K562 (cell line): ENCODE data around the gene NIFK. TPM values are rescaled to one million over a fixed set of nuclear protein-coding genes. Genes with fewer than 3 reads are reported as not detected.
A peak's percentile ranks its signal among the peaks of the same experiment; 100 is the strongest.

Source experiments
- BRCA1 ChIP-seq, 2 experiments: fragments of 450-650 bp in 1 of 2; sonication (generic) in 1 of 2; formaldehyde crosslinking in 1 of 2; IDR thresholded peaks; 2 replicates each; pipeline versions ENCODE4 v1.5.0 to v1.6.1; 2017 to 2020; ENCODE audit warnings: mild to moderate bottlenecking in 1 of 2, missing genetic modification reagents in 1 of 2
- BRD9 ChIP-seq: fragments of 450-650 bp; IDR thresholded peaks from 2 replicates; pipeline ENCODE4 v1.6.1; 2018; ENCODE audit warnings: low read depth; ENCODE audit not compliant: partially characterized antibody
- CBX2 ChIP-seq: fragments of 200-600 bp; sonication (generic); IDR thresholded peaks from one replicate; pipeline ENCODE4 v1.6.1; 2012; ENCODE audit warnings: mild to moderate bottlenecking, low read length, inconsistent platforms; ENCODE audit not compliant: insufficient read depth, poor library complexity, severe bottlenecking
- FOXJ3 ChIP-seq: sonication (generic); formaldehyde crosslinking; IDR thresholded peaks from 2 replicates; pipeline ENCODE4 v1.4.0; 2020; ENCODE audit warnings: mild to moderate bottlenecking, missing genetic modification reagents
- ILF3 ChIP-seq: fragments of 450-650 bp; IDR thresholded peaks from 2 replicates; pipeline ENCODE4 v1.6.1; 2018; ENCODE audit warnings: antibody characterized with exemption, mild to moderate bottlenecking, moderate library complexity, borderline replicate concordance
- JUNB ChIP-seq: fragments of 450-650 bp; formaldehyde crosslinking; conservative IDR thresholded peaks from 2 replicates; pipeline ENCODE4 v1.4.0; 2020; ENCODE audit warnings: mild to moderate bottlenecking
- MAZ ChIP-seq, 2 experiments: fragments of 450-650 bp in 1 of 2; sonication (generic) in 1 of 2; formaldehyde crosslinking; IDR thresholded peaks in 1 of 2; conservative IDR thresholded peaks in 1 of 2; 2 replicates each; pipeline versions ENCODE4 v1.4.0 to v1.5.0; 2020; ENCODE audit warnings: mild to moderate bottlenecking in 1 of 2, missing genetic modification reagents in 1 of 2
- NKRF ChIP-seq: fragments of 450-650 bp; IDR thresholded peaks from 2 replicates; pipeline ENCODE4 v1.6.1; 2016; ENCODE audit warnings: borderline replicate concordance
- POLR2AphosphoS5 ChIP-seq: IDR thresholded peaks from 2 replicates; pipeline ENCODE4 v1.6.1; 2011; ENCODE audit warnings: mild to moderate bottlenecking, low read depth, low read length, moderate library complexity; ENCODE audit not compliant: control insufficient read depth, insufficient read depth
- TSC22D4 ChIP-seq: fragments of 450-650 bp; IDR thresholded peaks from 2 replicates; pipeline ENCODE4 v1.6.1; 2016; ENCODE audit warnings: missing genetic modification characterization, missing biosample characterization, control low read depth
- ZNF347 ChIP-seq: fragments of 450-650 bp; formaldehyde crosslinking; IDR thresholded peaks from 2 replicates; pipeline ENCODE4 v1.4.0; 2020; ENCODE audit warnings: low read depth, mild to moderate bottlenecking, moderate library complexity
- polyA plus RNA-seq, 8 experiments: library from polyadenylated mRNA; depleted of rRNA in 4 of 8; stranded (reverse) in 5 of 8; unstranded in 3 of 8; fragments of >200 nt; fragmentation: Nextera tagmentation in 2 of 8; fragmentation: Illumina TruSeq in 1 of 8; extraction: Ambion mirVana in 2 of 8; extraction: Trizol in 1 of 8; gene quantifications; 2 replicates each; pipeline versions ENCODE4 v1.2.1 to v1.2.3, GENCODE V29; 2011 to 2014; ENCODE audit warnings: inconsistent platforms in 1 of 8, missing spikeins in 1 of 8
- total RNA-seq, 7 experiments: library from RNA; depleted of rRNA in 6 of 7; stranded (reverse); fragments of >200 nt in 6 of 7; fragmentation: Illumina TruSeq in 2 of 7; extraction: Trizol in 2 of 7; gene quantifications; 2 replicates each; pipeline versions ENCODE4 v1.2.1 to v1.2.3, GENCODE V29; 2011 to 2021; ENCODE audit warnings: low replicate concordance in 1 of 7
- TF ChIP-seq, protein P1 (sequence below), 2 experiments: fragments of 450-650 bp in 1 of 2; sonication (generic) in 1 of 2; formaldehyde crosslinking in 1 of 2; IDR thresholded peaks in 1 of 2; conservative IDR thresholded peaks in 1 of 2; 2 replicates each; pipeline versions ENCODE4 v1.6.1 to v1.8.1; 2016 to 2023; ENCODE audit warnings: mild to moderate bottlenecking in 2 of 2, moderate library complexity in 2 of 2, inconsistent platforms in 1 of 2, missing genetic modification reagents in 1 of 2
- TF ChIP-seq, protein P2 (sequence below): fragments of 450-650 bp; IDR thresholded peaks from 2 replicates; pipeline ENCODE4 v1.6.1; 2016; ENCODE audit warnings: low read depth

NIFK gene
- total and polyA plus RNA-seq, 9 of the 15 experiments (the other 6 are each of a cell fraction or from before 2014, with no cell fraction given), result 60.2 to 426 (median 183) TPM

- no peak for TF ChIP-seq BRCA1 (IDR thresholded peaks at IDR 0.05)
- TF ChIP-seq BRCA1 (CRISPR knock-in tag; IDR thresholded peaks at IDR 0.05), result no peak
- TF ChIP-seq MAZ (CRISPR knock-in tag; conservative IDR thresholded peaks at IDR 0.05 in 1 of 2, IDR thresholded peaks at IDR 0.05 in 1 of 2), result peak in 1 of 2 experiments; percentile 93; a peak in 2 of 4 replicates
- TF ChIP-seq TSC22D4, result no peak
- TF ChIP-seq JUNB, result no peak
- no peak for TF ChIP-seq ILF3
- no peak for TF ChIP-seq ZNF347 (CRISPR knock-in tag)
- TF ChIP-seq, protein P1, sequence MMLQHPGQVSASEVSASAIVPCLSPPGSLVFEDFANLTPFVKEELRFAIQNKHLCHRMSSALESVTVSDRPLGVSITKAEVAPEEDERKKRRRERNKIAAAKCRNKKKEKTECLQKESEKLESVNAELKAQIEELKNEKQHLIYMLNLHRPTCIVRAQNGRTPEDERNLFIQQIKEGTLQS (IDR thresholded peaks at IDR 0.05), result no peak
- TF ChIP-seq, protein P1 (CRISPR knock-in tag; conservative IDR thresholded peaks at IDR 0.05), result no peak
- peak; percentile 97 for TF ChIP-seq NKRF
- no peak for TF ChIP-seq FOXJ3
- peak; percentile 77 for TF ChIP-seq POLR2AphosphoS5
- TF ChIP-seq, protein P2, sequence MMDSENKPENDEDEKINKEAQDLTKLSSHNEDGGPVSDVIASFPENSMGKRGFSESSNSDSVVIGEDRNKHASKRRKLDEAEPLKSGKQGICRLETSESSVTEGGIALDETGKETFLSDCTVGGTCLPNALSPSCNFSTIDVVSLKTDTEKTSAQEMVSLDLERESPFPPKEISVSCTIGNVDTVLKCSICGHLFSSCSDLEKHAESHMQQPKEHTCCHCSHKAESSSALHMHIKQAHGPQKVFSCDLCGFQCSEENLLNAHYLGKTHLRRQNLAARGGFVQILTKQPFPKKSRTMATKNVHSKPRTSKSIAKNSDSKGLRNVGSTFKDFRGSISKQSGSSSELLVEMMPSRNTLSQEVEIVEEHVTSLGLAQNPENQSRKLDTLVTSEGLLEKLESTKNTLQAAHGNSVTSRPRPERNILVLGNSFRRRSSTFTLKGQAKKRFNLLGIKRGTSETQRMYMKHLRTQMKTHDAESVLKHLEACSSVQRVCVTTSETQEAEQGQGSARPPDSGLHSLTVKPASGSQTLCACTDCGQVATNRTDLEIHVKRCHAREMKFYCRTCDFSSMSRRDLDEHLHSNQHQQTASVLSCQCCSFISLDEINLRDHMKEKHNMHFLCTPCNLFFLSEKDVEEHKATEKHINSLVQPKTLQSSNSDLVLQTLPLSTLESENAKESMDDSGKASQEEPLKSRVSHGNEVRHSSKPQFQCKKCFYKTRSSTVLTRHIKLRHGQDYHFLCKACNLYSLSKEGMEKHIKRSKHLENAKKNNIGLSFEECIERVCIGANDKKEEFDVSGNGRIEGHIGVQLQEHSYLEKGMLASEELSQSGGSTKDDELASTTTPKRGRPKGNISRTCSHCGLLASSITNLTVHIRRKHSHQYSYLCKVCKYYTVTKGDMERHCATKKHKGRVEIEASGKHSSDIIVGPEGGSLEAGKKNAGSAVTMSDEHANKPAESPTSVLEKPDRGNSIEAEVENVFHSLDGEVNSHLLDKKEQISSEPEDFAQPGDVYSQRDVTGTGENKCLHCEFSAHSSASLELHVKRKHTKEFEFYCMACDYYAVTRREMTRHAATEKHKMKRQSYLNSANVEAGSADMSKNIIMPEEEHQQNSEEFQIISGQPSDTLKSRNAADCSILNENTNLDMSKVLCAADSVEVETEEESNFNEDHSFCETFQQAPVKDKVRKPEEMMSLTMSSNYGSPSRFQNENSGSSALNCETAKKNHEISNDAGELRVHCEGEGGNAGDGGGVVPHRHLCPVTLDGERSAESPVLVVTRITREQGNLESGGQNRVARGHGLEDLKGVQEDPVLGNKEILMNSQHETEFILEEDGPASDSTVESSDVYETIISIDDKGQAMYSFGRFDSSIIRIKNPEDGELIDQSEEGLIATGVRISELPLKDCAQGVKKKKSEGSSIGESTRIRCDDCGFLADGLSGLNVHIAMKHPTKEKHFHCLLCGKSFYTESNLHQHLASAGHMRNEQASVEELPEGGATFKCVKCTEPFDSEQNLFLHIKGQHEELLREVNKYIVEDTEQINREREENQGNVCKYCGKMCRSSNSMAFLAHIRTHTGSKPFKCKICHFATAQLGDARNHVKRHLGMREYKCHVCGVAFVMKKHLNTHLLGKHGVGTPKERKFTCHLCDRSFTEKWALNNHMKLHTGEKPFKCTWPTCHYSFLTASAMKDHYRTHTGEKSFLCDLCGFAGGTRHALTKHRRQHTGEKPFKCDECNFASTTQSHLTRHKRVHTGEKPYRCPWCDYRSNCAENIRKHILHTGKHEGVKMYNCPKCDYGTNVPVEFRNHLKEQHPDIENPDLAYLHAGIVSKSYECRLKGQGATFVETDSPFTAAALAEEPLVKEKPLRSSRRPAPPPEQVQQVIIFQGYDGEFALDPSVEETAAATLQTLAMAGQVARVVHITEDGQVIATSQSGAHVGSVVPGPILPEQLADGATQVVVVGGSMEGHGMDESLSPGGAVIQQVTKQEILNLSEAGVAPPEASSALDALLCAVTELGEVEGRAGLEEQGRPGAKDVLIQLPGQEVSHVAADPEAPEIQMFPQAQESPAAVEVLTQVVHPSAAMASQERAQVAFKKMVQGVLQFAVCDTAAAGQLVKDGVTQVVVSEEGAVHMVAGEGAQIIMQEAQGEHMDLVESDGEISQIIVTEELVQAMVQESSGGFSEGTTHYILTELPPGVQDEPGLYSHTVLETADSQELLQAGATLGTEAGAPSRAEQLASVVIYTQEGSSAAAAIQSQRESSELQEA, result no peak
- no peak for TF ChIP-seq BRD9
- TF ChIP-seq CBX2, result no peak
Observed at GRCh38 chr2:121736462-121737336, at the start of gene NIFK (continued).
